GM21529 (cell line): ENCODE measurements around the gene SYNPO2.
"Not testable (repeated sequence)": the region's sequence is repeated elsewhere in the genome, so short reads cannot be mapped to it uniquely, and the experiment has no call there.

Experiments
- ATAC-seq: cut with Tn5 transposase; IDR thresholded peaks from one replicate; pipeline ENCODE4 v1.9.1; 2021; ENCODE audit not compliant: unreplicated experiment

SYNPO2 gene

GRCh38 chr4:119029847-119030535, 141.3 kb downstream of the SYNPO2 start:
- ATAC-seq = no peak

GRCh38 chr4:119030536-119030890, 141.9 kb downstream of the SYNPO2 start:
- ATAC-seq = no peak

GRCh38 chr4:119031218-119031617, 142.6 kb downstream of the SYNPO2 start:
- ATAC-seq = no peak

GRCh38 chr4:119032921-119033685, 144.4 kb downstream of the SYNPO2 start:
- ATAC-seq = no peak

- no peak for ATAC-seq
These were observed 145.8 kb downstream of the SYNPO2 start for GRCh38 chr4:119034276-119035008.

- no peak for ATAC-seq
These were observed 147.5 kb downstream of the SYNPO2 start for GRCh38 chr4:119035951-119036737.

- no peak for ATAC-seq
These were observed 149.1 kb downstream of the SYNPO2 start for GRCh38 chr4:119037709-119038108.

- ATAC-seq = peak; percentile 56
These were observed 149.6 kb downstream of the SYNPO2 start for GRCh38 chr4:119038116-119038841.

GRCh38 chr4:119039160-119039559, 150.5 kb downstream of the SYNPO2 start:
- ATAC-seq = no peak

- ATAC-seq = no peak
These were observed 151.1 kb downstream of the SYNPO2 start for GRCh38 chr4:119039779-119040178.

GRCh38 chr4:119040261-119040660, 151.6 kb downstream of the SYNPO2 start:
- ATAC-seq = no peak

GRCh38 chr4:119040694-119041185, 152.1 kb downstream of the SYNPO2 start:
- no peak for ATAC-seq

- no peak for ATAC-seq
These were observed 152.7 kb downstream of the SYNPO2 start for GRCh38 chr4:119041396-119041795.

GRCh38 chr4:119041951-119042560, 153.4 kb downstream of the SYNPO2 start:
- ATAC-seq = peak; percentile 92

GRCh38 chr4:119046263-119046662, 157.6 kb downstream of the SYNPO2 start:
- no peak for ATAC-seq

GRCh38 chr4:119047059-119047458, 158.4 kb downstream of the SYNPO2 start:
- not testable (repeated sequence) for ATAC-seq

GRCh38 chr4:119048446-119048845, 159.8 kb downstream of the SYNPO2 start:
- ATAC-seq = no peak

- no peak for ATAC-seq
These were observed 160.7 kb downstream of the SYNPO2 start for GRCh38 chr4:119049342-119049741.

- ATAC-seq = no peak
These were observed 162.0 kb downstream of the SYNPO2 start for GRCh38 chr4:119050527-119051090.
